ENCODE measurements around the gene AMN. TPM values are rescaled to one million over a fixed set of nuclear protein-coding genes. Genes with fewer than 3 reads are reported as not detected.

AMN gene
- total and polyA plus RNA-seq, 9 of the 15 experiments (the other 6 are each of a cell fraction or from before 2014, with no cell fraction given) = 0.04 to 0.14 TPM; not detected in 7

- Histone ChIP-seq H4K20me1 (replicated peaks; ENCODE audit: control insufficient read depth, insufficient read depth, low read length) (no peaks in the 10 kb centered on the region), H3K36me3 (ENCODE audit: control insufficient read depth, insufficient read depth, low read length) (peaks cover 19% of the 10 kb centered on the region; the same call in 1 of the 3 replicates), H3K4me1 (replicated peaks in 1 of 2; ENCODE audit: control insufficient read depth in 2 of 2, insufficient read depth in 2 of 2, low read length in 2 of 2) (peaks cover 4 to 23% of the 10 kb centered on the region in 2 experiments; a peak in 3 of 5 replicates), H3K9me1 (ENCODE audit: control insufficient read depth, insufficient read depth, low read length) (no peaks in the 10 kb centered on the region), H3K27ac (ENCODE audit: extremely low read depth, low read depth, low read length) (no peak overlapping the region), H3K4me3 (no peak overlapping the region), H3K9me3 (replicated peaks; ENCODE audit: control insufficient read depth, insufficient read depth, low read depth, low read length) (no peaks in the 10 kb centered on the region), H2AFZ (ENCODE audit: low read depth, low read length) (no peak overlapping the region), H3K79me2 (ENCODE audit: control insufficient read depth, insufficient read depth, low read length) (no peaks in the 10 kb centered on the region), H3K4me2 (ENCODE audit: insufficient read depth, low read length) (no peak overlapping the region), H3K9ac (ENCODE audit: insufficient read depth in 1 of 2, low read depth in 2 of 2, low read length in 2 of 2) (no peak overlapping the region), H3K27me3 (ENCODE audit: control insufficient read depth in 2 of 2, insufficient read depth in 2 of 2, low read length in 2 of 2) (no peaks in the 10 kb centered on the region)
- 88% methylated on average over 9 of the region's 15 CpGs for WGBS (ENCODE audit: insufficient coverage, low coverage, missing lambda C conversion rate)
- POLR2A ChIA-PET = no interaction called here
- no peak for TF ChIP-seq CREB3 (tag; conservative IDR thresholded peaks at IDR 0.05; ENCODE audit: low read depth)
- TF ChIP-seq HOXB6 (CRISPR knock-in tag; IDR thresholded peaks at IDR 0.05; ENCODE audit: borderline replicate concordance) = no peak
- no peak for TF ChIP-seq SMAD1 (IDR thresholded peaks at IDR 0.05; ENCODE audit: low read depth, low read length, partially characterized antibody)
- no peak for TF ChIP-seq MTA1 (IDR thresholded peaks at IDR 0.05; ENCODE audit: borderline replicate concordance)
- no peak for TF ChIP-seq NR4A1 (CRISPR knock-in tag; IDR thresholded peaks at IDR 0.05)
- TF ChIP-seq NR4A1 (tag; IDR thresholded peaks at IDR 0.05) = no peak
- TF ChIP-seq, protein P1, sequence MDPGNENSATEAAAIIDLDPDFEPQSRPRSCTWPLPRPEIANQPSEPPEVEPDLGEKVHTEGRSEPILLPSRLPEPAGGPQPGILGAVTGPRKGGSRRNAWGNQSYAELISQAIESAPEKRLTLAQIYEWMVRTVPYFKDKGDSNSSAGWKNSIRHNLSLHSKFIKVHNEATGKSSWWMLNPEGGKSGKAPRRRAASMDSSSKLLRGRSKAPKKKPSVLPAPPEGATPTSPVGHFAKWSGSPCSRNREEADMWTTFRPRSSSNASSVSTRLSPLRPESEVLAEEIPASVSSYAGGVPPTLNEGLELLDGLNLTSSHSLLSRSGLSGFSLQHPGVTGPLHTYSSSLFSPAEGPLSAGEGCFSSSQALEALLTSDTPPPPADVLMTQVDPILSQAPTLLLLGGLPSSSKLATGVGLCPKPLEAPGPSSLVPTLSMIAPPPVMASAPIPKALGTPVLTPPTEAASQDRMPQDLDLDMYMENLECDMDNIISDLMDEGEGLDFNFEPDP (CRISPR knock-in tag; IDR thresholded peaks at IDR 0.05) = no peak
- TF ChIP-seq PCBP2 (IDR thresholded peaks at IDR 0.05; ENCODE audit: low read depth, low read length, poor library complexity, severe bottlenecking) = no peak
- no peak for TF ChIP-seq KDM4B (IDR thresholded peaks at IDR 0.05; ENCODE audit: borderline replicate concordance in 2 of 2, low read depth in 1 of 2)
- no peak for TF ChIP-seq SNAPC5 (CRISPR knock-in tag; IDR thresholded peaks at IDR 0.05)
- no peak for TF ChIP-seq CHD1 (IDR thresholded peaks at IDR 0.05; ENCODE audit: low read length)
- TF ChIP-seq ZNF23 (CRISPR knock-in tag; IDR thresholded peaks at IDR 0.05) = no peak
- no peak for TF ChIP-seq ZNF695 (CRISPR knock-in tag; IDR thresholded peaks at IDR 0.05)
- no peak for TF ChIP-seq ZNF311 (CRISPR knock-in tag; IDR thresholded peaks at IDR 0.05)
- no peak for TF ChIP-seq POLR2AphosphoS2 (IDR thresholded peaks at IDR 0.05; ENCODE audit: low read length)
- no peak for TF ChIP-seq RAD21 (CRISPR knock-in tag; conservative IDR thresholded peaks at IDR 0.05 in 1 of 2, IDR thresholded peaks at IDR 0.05 in 1 of 2)
- CTCF ChIA-PET (ENCODE audit: low intra/inter-chr PET ratio) = no interaction called here
- in situ Hi-C loops (cut with MboI) = no loop called here
- no TSS peak for BruUV-seq (replicated peaks)
- DNase-seq (ENCODE audit: extremely low read depth in 1 of 4, low spot score in 3 of 4) (no peak), FAIRE-seq (no peak), ATAC-seq (no peak)
- intact Hi-C loops (cut with micrococcal nuclease) = no loop called here
Observed at GRCh38 chr14:102943979-102944378, 21.5 kb downstream of the AMN start.
